H1 (cell line): Measurements from ENCODE around the gene KNDC1. TPM values are rescaled to one million over a fixed set of nuclear protein-coding genes. Genes with fewer than 3 reads are reported as not detected.

Experiments used
- CTCF ChIA-PET: fragments of 300-600 bp; sonication (Branson Sonifier 250); formaldehyde crosslinking; loops from one replicate; lab custom pipeline; 2021; ENCODE audit not compliant: partially characterized antibody; lab: Charles Lee
- POLR2A ChIA-PET: fragments of 300-600 bp; sonication (Branson Sonifier 250); formaldehyde crosslinking; loops from one replicate; lab custom pipeline; 2021; ENCODE audit warnings: inconsistent platforms; ENCODE audit not compliant: partially characterized antibody; lab: Charles Lee
- DNase-seq, 2 experiments: peaks; one replicate each; pipeline versions ENCODE4 v3.0.0 to v3.0.0-alpha.2; 2010 to 2022; ENCODE audit warnings: low spot score in 2 of 2, low read depth in 1 of 2, mixed read lengths in 1 of 2
- FAIRE-seq: peaks from 2 replicates; lab custom pipeline; 2011; peaks lifted over from hg19 to GRCh38; lab: Jason Lieb, UNC
- H2AFZ ChIP-seq: 2 replicates; pipeline ENCODE4 v1.8.1; 2012; ENCODE audit warnings: low read length, inconsistent platforms
- H2AK5ac ChIP-seq: 2 replicates; pipeline ENCODE4 v1.6.1; 2013; ENCODE audit warnings: low read depth, low read length
- H2BK120ac ChIP-seq: replicated peaks from 2 replicates; pipeline ENCODE3; 2013; ENCODE audit warnings: low read depth, low read length, inconsistent platforms
- H2BK12ac ChIP-seq: 2 replicates; pipeline ENCODE4 v1.6.1; 2013; ENCODE audit warnings: low read depth, low read length
- H2BK15ac ChIP-seq: 2 replicates; pipeline ENCODE4 v1.6.1; 2013; ENCODE audit warnings: low read length
- H2BK20ac ChIP-seq: 2 replicates; pipeline ENCODE4 v1.6.1; 2013; ENCODE audit warnings: low read length
- H2BK5ac ChIP-seq: 2 replicates; pipeline ENCODE4 v1.6.1; 2013; ENCODE audit warnings: low read depth, low read length
- H3K14ac ChIP-seq: 2 replicates; pipeline ENCODE4 v1.6.1; 2013; ENCODE audit warnings: inconsistent platforms; ENCODE audit not compliant: insufficient read length
- H3K18ac ChIP-seq: 2 replicates; pipeline ENCODE4 v1.6.1; 2013; ENCODE audit warnings: low read length; ENCODE audit errors: extremely low read depth
- H3K23ac ChIP-seq: 2 replicates; pipeline ENCODE4 v1.6.1; 2013; ENCODE audit warnings: inconsistent platforms; ENCODE audit not compliant: insufficient read length
- H3K23me2 ChIP-seq: 2 replicates; pipeline ENCODE4 v1.6.1; 2013; ENCODE audit warnings: low read depth, low read length
- H3K27ac ChIP-seq: 2 replicates; pipeline ENCODE4 v1.6.1; 2011; ENCODE audit warnings: low read depth, low read length, inconsistent platforms
- H3K27me3 ChIP-seq, 4 experiments: replicated peaks in 1 of 4; 1 replicate in 1 of 4; 2 replicates in 3 of 4; pipeline versions ENCODE4 v1.6.1 to v1.8.1; 2011 to 2013; ENCODE audit warnings: low read length in 3 of 4, mild to moderate bottlenecking in 3 of 4, inconsistent platforms in 2 of 4, mixed read lengths in 2 of 4, moderate library complexity in 1 of 4; ENCODE audit not compliant: control insufficient read depth in 3 of 4, insufficient read depth in 3 of 4; ENCODE audit errors: extremely low read depth in 1 of 4
- H3K36me3 ChIP-seq, 4 experiments: 2 replicates each; pipeline versions ENCODE4 v1.6.1 to v1.8.1; 2011 to 2013; ENCODE audit warnings: mild to moderate bottlenecking in 4 of 4, low read length in 3 of 4, moderate library complexity in 2 of 4, control low read depth in 1 of 4, inconsistent platforms in 1 of 4; ENCODE audit not compliant: insufficient read depth in 4 of 4, control insufficient read depth in 2 of 4
- H3K4ac ChIP-seq: replicated peaks from 2 replicates; pipeline ENCODE3; 2013; ENCODE audit warnings: low read length, low read depth, mixed read lengths, inconsistent platforms; ENCODE audit not compliant: insufficient read length
- H3K4me1 ChIP-seq, 4 experiments: replicated peaks in 1 of 4; 1 replicate in 1 of 4; 2 replicates in 3 of 4; pipeline versions ENCODE4 v1.6.1 to v1.8.1; 2011 to 2013; ENCODE audit warnings: low read length in 3 of 4, inconsistent platforms in 2 of 4, mixed read lengths in 1 of 4; ENCODE audit not compliant: insufficient read depth in 4 of 4, control insufficient read depth in 3 of 4
- H3K4me2 ChIP-seq, 2 experiments: 2 replicates each; pipeline versions ENCODE4 v1.6.1 to v1.8.1; 2011 to 2013; ENCODE audit warnings: low read depth in 2 of 2, low read length in 2 of 2, control low read depth in 1 of 2, inconsistent platforms in 1 of 2, mild to moderate bottlenecking in 1 of 2; ENCODE audit not compliant: insufficient read depth in 1 of 2
- H3K4me3 ChIP-seq, 4 experiments: fragments of 200-600, 300-600 bp in 1 of 4; sonication (generic), shearing (Covaris generic), sonication (Bioruptor Twin) in 1 of 4; 2 replicates each; pipeline versions ENCODE4 v1.5.1 to v1.8.1; 2011 to 2016; ENCODE audit warnings: low read length in 4 of 4, low read depth in 3 of 4, control low read depth in 2 of 4, inconsistent platforms in 2 of 4, mild to moderate bottlenecking in 2 of 4, mixed read lengths in 1 of 4, moderate library complexity in 1 of 4; ENCODE audit not compliant: insufficient read depth in 2 of 4; ENCODE audit errors: extremely low read depth in 1 of 4
- H3K56ac ChIP-seq: replicated peaks from 2 replicates; pipeline ENCODE3; 2013; ENCODE audit warnings: low read depth, mild to moderate bottlenecking, mixed read lengths, low read length, inconsistent platforms; ENCODE audit not compliant: insufficient read length
- H3K79me1 ChIP-seq: 2 replicates; pipeline ENCODE4 v1.6.1; 2013; ENCODE audit warnings: low read depth, low read length, control low read depth
- H3K79me2 ChIP-seq, 2 experiments: 2 replicates each; pipeline versions ENCODE4 v1.6.1 to v1.8.1; 2012 to 2013; ENCODE audit warnings: low read length in 2 of 2, mild to moderate bottlenecking in 2 of 2, inconsistent platforms in 1 of 2; ENCODE audit not compliant: insufficient read depth in 2 of 2, control insufficient read depth in 1 of 2
- H3K9ac ChIP-seq, 4 experiments: replicated peaks in 1 of 4; 1 replicate in 1 of 4; 2 replicates in 3 of 4; pipeline versions ENCODE4 v1.6.1 to v1.8.1; 2011 to 2013; ENCODE audit warnings: low read depth in 3 of 4, low read length in 3 of 4, control low read depth in 2 of 4, mild to moderate bottlenecking in 2 of 4, moderate library complexity in 2 of 4, inconsistent platforms in 1 of 4; ENCODE audit errors: extremely low read depth in 1 of 4
- H3K9me3 ChIP-seq, 2 experiments: 2 replicates each; pipeline versions ENCODE4 v1.6.1 to v1.8.1; 2012 to 2013; ENCODE audit warnings: mild to moderate bottlenecking in 2 of 2, moderate library complexity in 2 of 2, control low read depth in 1 of 2, inconsistent platforms in 1 of 2, low read depth in 1 of 2, low read length in 1 of 2, mixed read lengths in 1 of 2; ENCODE audit not compliant: insufficient read depth in 2 of 2
- H4K20me1 ChIP-seq, 2 experiments: replicated peaks in 1 of 2; 2 replicates each; pipeline versions ENCODE3 to v1.8.1; 2011 to 2013; ENCODE audit warnings: inconsistent platforms in 2 of 2, low read length in 2 of 2, mild to moderate bottlenecking in 1 of 2; ENCODE audit not compliant: insufficient read depth in 2 of 2, control insufficient read depth in 1 of 2
- H4K5ac ChIP-seq: 2 replicates; pipeline ENCODE4 v1.6.1; 2013; ENCODE audit warnings: low read length, low read depth, mixed read lengths, inconsistent platforms; ENCODE audit not compliant: insufficient read length
- H4K8ac ChIP-seq: 2 replicates; pipeline ENCODE4 v1.8.0; 2013; ENCODE audit warnings: mild to moderate bottlenecking, moderate library complexity, low read length, inconsistent platforms; ENCODE audit not compliant: insufficient read depth; ENCODE audit errors: extremely low read depth
- H4K91ac ChIP-seq: replicated peaks from 2 replicates; pipeline ENCODE3; 2013; ENCODE audit warnings: low read length, mixed read lengths, inconsistent platforms; ENCODE audit not compliant: insufficient read length
- CBX5 ChIP-seq: fragments of 300-800, 300-1000 bp; sonication (generic); IDR thresholded peaks from 2 replicates; pipeline ENCODE4 v1.7.1; 2016; ENCODE audit warnings: antibody characterized with exemption, low read length, low read depth
- CBX8 ChIP-seq: fragments of 300-800, 300-1000 bp; sonication (generic); IDR thresholded peaks from 2 replicates; pipeline ENCODE4 v1.7.1; 2016; ENCODE audit warnings: low read depth, low read length, borderline replicate concordance
- CEBPB ChIP-seq: IDR thresholded peaks from 2 replicates; pipeline ENCODE4 v1.6.1; 2012; ENCODE audit warnings: low read depth, low read length
- CHD1 ChIP-seq: IDR thresholded peaks from 2 replicates; pipeline ENCODE4 v1.6.1; 2012; ENCODE audit warnings: low read depth, low read length, improper control_type of control experiment
- CTBP2 ChIP-seq: IDR thresholded peaks from 2 replicates; pipeline ENCODE4 v1.7.0; 2011; ENCODE audit warnings: borderline replicate concordance, mild to moderate bottlenecking, moderate library complexity, mixed read lengths, low read length; ENCODE audit not compliant: insufficient read depth, insufficient read length
- FOSL1 ChIP-seq: IDR thresholded peaks from 2 replicates; pipeline ENCODE4 v1.6.1; 2011; ENCODE audit warnings: mild to moderate bottlenecking, low read depth, low read length, moderate library complexity; ENCODE audit not compliant: insufficient read depth
- MAFK ChIP-seq: IDR thresholded peaks from 2 replicates; pipeline ENCODE4 v1.6.1; 2012; ENCODE audit warnings: low read depth, mild to moderate bottlenecking, improper control_type of control experiment, low read length
- PHF8 ChIP-seq: fragments of 200-600 bp; sonication (generic); conservative IDR thresholded peaks from 2 replicates; pipeline ENCODE4 v1.7.1; 2012; ENCODE audit warnings: low read depth, mild to moderate bottlenecking, inconsistent platforms, low read length, moderate library complexity
- POLR2AphosphoS5 ChIP-seq: IDR thresholded peaks from 2 replicates; pipeline ENCODE4 v1.6.1; 2011; ENCODE audit warnings: low read depth, low read length
- SUZ12 ChIP-seq: fragments of 200-600 bp; sonication (generic); IDR thresholded peaks from 2 replicates; pipeline ENCODE4 v1.6.1; 2012; ENCODE audit warnings: mild to moderate bottlenecking, inconsistent platforms, low read length, moderate library complexity, mixed read lengths
- TAF7 ChIP-seq: optimal IDR thresholded peaks from 2 replicates; pipeline ENCODE3; 2011; ENCODE audit warnings: low read depth, mild to moderate bottlenecking, inconsistent platforms, low read length, moderate library complexity, borderline replicate concordance
- TBP ChIP-seq: IDR thresholded peaks from 2 replicates; pipeline ENCODE4 v1.6.1; 2011; ENCODE audit warnings: low read depth, low read length, improper control_type of control experiment
- whole genome bisulfite sequencing, 2 experiments: shearing (Covaris generic) in 1 of 2; methylation state at CpG; one replicate each; pipeline versions ENCODE4 v1.1.6 to v1.1.7; 2013 to 2015; ENCODE audit warnings: low lambda C conversion rate in 2 of 2, mixed read lengths in 2 of 2, inconsistent platforms in 1 of 2, low coverage in 1 of 2, missing lambda C conversion rate in 1 of 2; ENCODE audit not compliant: insufficient replicate concordance in 2 of 2, insufficient coverage in 1 of 2, insufficient read length in 1 of 2; ENCODE audit errors: extremely low coverage in 1 of 2, missing lambda C conversion rate in 1 of 2; 5-methylcytosine and 5-hydroxymethylcytosine counted together
- polyA plus RNA-seq, 7 experiments: library from polyadenylated mRNA; depleted of rRNA in 3 of 7; stranded (reverse) in 5 of 7; unstranded in 2 of 7; fragments of >200 nt in 5 of 7; fragments of 200-250 nt in 2 of 7; gene quantifications; 1 replicate in 5 of 7; 2 replicates in 1 of 7; 4 replicates in 1 of 7; pipeline versions ENCODE4 v1.2.1 to v1.2.3, GENCODE V29; 2011 to 2013; ENCODE audit warnings: missing spikeins in 2 of 7, mixed read lengths in 2 of 7
- total RNA-seq: library from RNA; stranded (reverse); fragmentation: NEBNext Ultra II Directional; extraction: Animal tissue kit (Norgen Biotek cat#: 25700); gene quantifications from 2 replicates; pipeline ENCODE4 v1.2.1, GENCODE V29; 2021

The KNDC1 gene
- total and polyA plus RNA-seq, 2 of the 8 experiments (the other 6 are each of a cell fraction or from before 2014, with no cell fraction given), result 7.5 to 16.7 TPM

GRCh38 chr10:133183646-133184378 lies 23.8 kb downstream of the KNDC1 start:
- peaks cover 0 to 11% of the 10 kb centered on the region in 2 experiments for H4K20me1 ChIP-seq
- no peak overlapping the region for H3K9ac ChIP-seq
- H3K18ac ChIP-seq, result no peak overlapping the region
- FAIRE-seq (no peak), DNase-seq (no peak)
- no peaks in the 10 kb centered on the region for H3K79me2 ChIP-seq
- no peak overlapping the region for H3K27ac ChIP-seq
- H3K36me3 ChIP-seq, result peaks cover 0 to 20% (median 10%) of the 10 kb centered on the region in 4 experiments; a peak in 4 of 8 replicates
- ChIA-PET POLR2A (interaction anchor here (1.9 to 2.1 kb wide), 2 partner anchors 14 to 16 kb away, joined by 5 to 6 read pairs; no protein-coding TSS in a partner anchor), CTCF (no interaction called here)
- no peak overlapping the region for H2BK15ac ChIP-seq
- H3K4ac ChIP-seq, result no peak overlapping the region
- no peak overlapping the region for H3K4me3 ChIP-seq
- WGBS, 2 experiments, result 86% methylated on average over 21 of the region's 21 CpGs; no CpG with 5 or more reads in 1 of the 2 experiments
- no peak overlapping the region for H2BK12ac ChIP-seq
- H3K9me3 ChIP-seq, result peaks cover 0 to 14% of the 10 kb centered on the region in 2 experiments; a peak in 1 of 4 replicates
- H3K14ac ChIP-seq, result no peak overlapping the region
- no peak overlapping the region for H4K8ac ChIP-seq
- H2AK5ac ChIP-seq, result no peak overlapping the region; the same call in 1 of the 2 replicates
- H2BK20ac ChIP-seq, result no peak overlapping the region
- no peaks in the 10 kb centered on the region for H3K27me3 ChIP-seq
- H4K91ac ChIP-seq, result peak overlapping the region; percentile 85
- H4K5ac ChIP-seq, result no peak overlapping the region
- no peaks in the 10 kb centered on the region for H3K79me1 ChIP-seq
- no peak overlapping the region for H3K56ac ChIP-seq
- H2BK120ac ChIP-seq, result no peak overlapping the region
- H3K4me2 ChIP-seq, result no peak overlapping the region
- H3K4me1 ChIP-seq, result no peaks in the 10 kb centered on the region; a peak in 1 of 7 replicates
- H2BK5ac ChIP-seq, result peak overlapping the region; percentile 35; the same call in 1 of the 2 replicates
- H2AFZ ChIP-seq, result no peak overlapping the region
- no peak for TF ChIP-seq MAFK
- no peak for TF ChIP-seq CEBPB
- TF ChIP-seq SUZ12, result no peak
- no peak for TF ChIP-seq PHF8
- no peak for TF ChIP-seq FOSL1
- TF ChIP-seq CTBP2, result no peak
- no peak for TF ChIP-seq CBX5
- TF ChIP-seq TAF7, result no peak
- no peak for TF ChIP-seq POLR2AphosphoS5
- no peak for TF ChIP-seq TBP
- TF ChIP-seq CHD1, result no peak
- no peak for TF ChIP-seq CBX8
- H3K23me2 ChIP-seq, result 0 out of 2 replicates have a peak, but pooled peaks cover 2% of the 10 kb centered on the region
- H3K23ac ChIP-seq, result no peak overlapping the region
